HEK293T (cell line): ENCODE results near the gene REX1BD.

Experiments
- CTCF ChIA-PET: fragments of 350-600 bp; formaldehyde crosslinking; extraction: SDS; loops from one replicate; lab custom pipeline; 2021; ENCODE audit warnings: antibody characterized with exemption, inconsistent platforms; lab: Yijun Ruan, JAX
- POLR2A ChIA-PET: fragments of 350-600 bp; formaldehyde crosslinking; extraction: SDS; loops from one replicate; lab custom pipeline; 2020; ENCODE audit warnings: antibody characterized with exemption, inconsistent platforms; lab: Yijun Ruan, JAX
- DNase-seq: peaks from one replicate; pipeline ENCODE4 v3.0.0; 2012; ENCODE audit warnings: mixed read lengths; ENCODE audit errors: extremely low spot score
- ARNT ChIP-seq: fragments of 450-650 bp; IDR thresholded peaks from 2 replicates; pipeline ENCODE4 v1.6.1; 2017; ENCODE audit warnings: mild to moderate bottlenecking
- BHLHE40 ChIP-seq: fragments of 450-650 bp; IDR thresholded peaks from 2 replicates; pipeline ENCODE4 v1.6.1; 2016; ENCODE audit warnings: mild to moderate bottlenecking, moderate library complexity, borderline replicate concordance
- CTBP1 ChIP-seq: fragments of 450-650 bp; IDR thresholded peaks from 2 replicates; pipeline ENCODE4 v1.6.1; 2016; ENCODE audit warnings: borderline replicate concordance
- ELF4 ChIP-seq: fragments of 450-650 bp; IDR thresholded peaks from 2 replicates; pipeline ENCODE4 v1.6.1; 2017; ENCODE audit warnings: antibody characterized with exemption
- FOXA1 ChIP-seq: fragments of 450-650 bp; IDR thresholded peaks from 2 replicates; pipeline ENCODE4 v1.6.1; 2016; ENCODE audit warnings: mild to moderate bottlenecking
- FOXK2 ChIP-seq: fragments of 450-650 bp; IDR thresholded peaks from 2 replicates; pipeline ENCODE4 v1.6.1; 2016; ENCODE audit warnings: mild to moderate bottlenecking
- FOXM1 ChIP-seq: fragments of 450-650 bp; IDR thresholded peaks from 2 replicates; pipeline ENCODE4 v1.6.1; 2017; ENCODE audit warnings: mild to moderate bottlenecking, borderline replicate concordance
- HDGF ChIP-seq: fragments of 450-650 bp; IDR thresholded peaks from 2 replicates; pipeline ENCODE4 v1.6.1; 2017; ENCODE audit warnings: antibody characterized with exemption, borderline replicate concordance
- L3MBTL2 ChIP-seq: fragments of 450-650 bp; conservative IDR thresholded peaks from 2 replicates; pipeline ENCODE4 v1.6.1; 2016; ENCODE audit warnings: mild to moderate bottlenecking
- LEF1 ChIP-seq: fragments of 450-650 bp; IDR thresholded peaks from 2 replicates; pipeline ENCODE4 v1.6.1; 2017; ENCODE audit warnings: mild to moderate bottlenecking, borderline replicate concordance
- NFRKB ChIP-seq: fragments of 450-650 bp; IDR thresholded peaks from 2 replicates; pipeline ENCODE4 v1.6.1; 2016; ENCODE audit warnings: mild to moderate bottlenecking, moderate library complexity
- PKNOX1 ChIP-seq: fragments of 450-650 bp; IDR thresholded peaks from 2 replicates; pipeline ENCODE4 v1.6.1; 2016
- SP1 ChIP-seq: fragments of 450-650 bp; IDR thresholded peaks from 2 replicates; pipeline ENCODE4 v1.6.1; 2017
- SUZ12 ChIP-seq: fragments of 450-650 bp; IDR thresholded peaks from 2 replicates; pipeline ENCODE4 v1.6.1; 2016; ENCODE audit warnings: mild to moderate bottlenecking
- TARDBP ChIP-seq: fragments of 450-650 bp; IDR thresholded peaks from 2 replicates; pipeline ENCODE4 v1.6.1; 2016
- ZNF384 ChIP-seq: fragments of 450-650 bp; IDR thresholded peaks from 2 replicates; pipeline ENCODE4 v1.6.1; 2016

REX1BD gene

GRCh38 chr19:18612051-18612771 lies 23.6 kb downstream of the REX1BD start:
- peak; percentile 76 for TF ChIP-seq L3MBTL2
- TF ChIP-seq CTBP1: no peak
- ChIA-PET POLR2A (no interaction called here), CTCF (no interaction called here)
- DNase-seq: no peak

GRCh38 chr19:18612772-18613588 lies 24.4 kb downstream of the REX1BD start, which contains the start of gene TMEM59L:
Gene TMEM59L (plus strand): TSS chr19:18612870. CDS start chr19:18612959, 89 bp downstream.
- no peak for DNase-seq
- ChIA-PET POLR2A (no interaction called here), CTCF (no interaction called here)
- no peak for TF ChIP-seq BHLHE40
- no peak for TF ChIP-seq TARDBP
- TF ChIP-seq ZNF384: no peak
- TF ChIP-seq FOXM1: no peak
- TF ChIP-seq SUZ12: no peak
- no peak for TF ChIP-seq FOXK2
- TF ChIP-seq ELF4: no peak
- no peak for TF ChIP-seq L3MBTL2
- TF ChIP-seq LEF1: no peak
- TF ChIP-seq FOXA1: no peak

- TF ChIP-seq FOXK2 (no peak), SP1 (no peak), L3MBTL2 (no peak), PKNOX1 (no peak), ARNT (no peak), HDGF (no peak), ZNF384 (no peak), SUZ12 (no peak), ELF4 (no peak), FOXA1 (no peak), LEF1 (no peak), NFRKB (no peak)
- no peak for DNase-seq
- POLR2A ChIA-PET: no interaction called here
- CTCF ChIA-PET: no interaction called here
These were observed 25.1 kb downstream of the REX1BD start for GRCh38 chr19:18613589-18614234.

GRCh38 chr19:18616023-18616422 lies 27.4 kb downstream of the REX1BD start:
- CTCF ChIA-PET: no interaction called here
- TF ChIP-seq NFRKB (no peak), ZNF384 (no peak), ARNT (no peak), L3MBTL2 (no peak), ELF4 (no peak), HDGF (no peak), SUZ12 (no peak), FOXM1 (no peak), PKNOX1 (no peak)
- POLR2A ChIA-PET: no interaction called here
- DNase-seq: no peak

- DNase-seq: no peak
- TF ChIP-seq ARNT (no peak), ZNF384 (no peak), HDGF (no peak), NFRKB (no peak), SP1 (no peak), FOXK2 (no peak), BHLHE40 (no peak), L3MBTL2 (no peak), SUZ12 (no peak), TARDBP (no peak), FOXA1 (no peak), PKNOX1 (no peak), FOXM1 (no peak), ELF4 (no peak), CTBP1 (no peak), LEF1 (no peak)
- CTCF ChIA-PET: no interaction called here
- POLR2A ChIA-PET: no interaction called here
These were observed 29.0 kb downstream of the REX1BD start for GRCh38 chr19:18617562-18617961.

GRCh38 chr19:18618236-18618635 lies 29.6 kb downstream of the REX1BD start:
- no peak for DNase-seq
- ChIA-PET POLR2A (no interaction called here), CTCF (no interaction called here)
- no peak for TF ChIP-seq ARNT
- no peak for TF ChIP-seq HDGF
- TF ChIP-seq SUZ12: no peak
- TF ChIP-seq CTBP1: no peak
